22Rv1 (cell line): Measurements from ENCODE around the gene UNC13C.

ENCODE experiments used
- CTCF ChIP-seq: fragments of 450-650 bp; IDR thresholded peaks from 2 replicates; pipeline ENCODE4 v1.5.1; 2017; ENCODE audit warnings: mild to moderate bottlenecking
- ZFX ChIP-seq: fragments of 450-650 bp; IDR thresholded peaks from 2 replicates; pipeline ENCODE4 v1.6.1; 2017; ENCODE audit warnings: antibody characterized with exemption, borderline replicate concordance

- TF ChIP-seq CTCF (no peak), ZFX (no peak)
These were observed 153.2 kb downstream of the UNC13C start for GRCh38 chr15:54131410-54131809.
